GM12872 (cell line): ENCODE measurements around the gene SLC22A3.

Experiments used
- CTCF ChIP-seq: IDR thresholded peaks from 3 replicates; pipeline ENCODE4 v1.5.1; 2011; ENCODE audit warnings: low read depth, mild to moderate bottlenecking, low read length, moderate library complexity; ENCODE audit not compliant: insufficient read depth

The SLC22A3 gene

GRCh38 chr6:160430203-160430602 is 82.0 kb downstream of the SLC22A3 start:
- no peak for TF ChIP-seq CTCF

GRCh38 chr6:160430751-160431150 is 82.6 kb downstream of the SLC22A3 start:
- no peak for TF ChIP-seq CTCF

- TF ChIP-seq CTCF: no peak
Measured at GRCh38 chr6:160431226-160431625, 83.0 kb downstream of the SLC22A3 start.

GRCh38 chr6:160431791-160432404 is 83.7 kb downstream of the SLC22A3 start:
- TF ChIP-seq CTCF: no peak

- no peak for TF ChIP-seq CTCF
Measured at GRCh38 chr6:160435935-160436334, 87.8 kb downstream of the SLC22A3 start.

- no peak for TF ChIP-seq CTCF
Measured at GRCh38 chr6:160437154-160437553, 89.0 kb downstream of the SLC22A3 start.

- no peak for TF ChIP-seq CTCF
Measured at GRCh38 chr6:160437775-160438174, 89.6 kb downstream of the SLC22A3 start.
